ENCODE results near the gene OPCML.

OPCML gene

DNA sequence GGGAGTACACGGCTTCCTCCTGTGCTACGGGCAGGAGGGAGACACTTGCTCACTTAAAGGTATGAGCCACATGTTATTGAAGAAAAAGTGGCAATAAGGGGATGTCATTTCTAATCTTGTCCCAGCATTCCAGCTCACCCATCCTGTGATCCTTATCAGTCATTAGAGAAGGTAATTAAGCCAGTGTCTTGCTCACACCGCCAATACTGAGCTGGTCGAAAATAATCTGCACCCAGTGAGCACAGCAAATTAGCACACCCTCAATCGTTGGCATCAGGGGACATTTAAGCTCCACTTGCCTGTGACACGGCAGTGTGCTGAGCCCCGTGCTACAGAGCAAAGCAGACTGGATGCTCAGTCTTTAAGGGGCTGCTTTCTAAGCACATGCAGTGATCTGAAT lies 510.7 kb downstream of the OPCML start:
- Histone ChIP-seq H3K79me2 (ENCODE audit: insufficient read depth, low read length) (no peaks in the 10 kb centered on the region), H3K9me2 (ENCODE audit: low read depth, low read length) (no peaks in the 10 kb centered on the region), H3K4me2 (ENCODE audit: low read length) (no peak overlapping the region), H4K20me1 (ENCODE audit: insufficient read depth, low read length) (no peaks in the 10 kb centered on the region), H3K27me3 (ENCODE audit: insufficient read depth, low read length) (no peaks in the 10 kb centered on the region), H3K9ac (ENCODE audit: low read length) (no peak overlapping the region), H3K36me3 (ENCODE audit: insufficient read depth, low read length) (no peaks in the 10 kb centered on the region), H3K9me3 (ENCODE audit: low read length) (no peaks in the 10 kb centered on the region), H3F3A (ENCODE audit: insufficient read depth, low read length) (no peaks in the 10 kb centered on the region), H2AFZ (ENCODE audit: low read length) (no peak overlapping the region), H3K4me1 (ENCODE audit: insufficient read depth, low read length, severe bottlenecking) (no peaks in the 10 kb centered on the region), H3K27ac (ENCODE audit: low read depth, low read length, poor library complexity, severe bottlenecking) (no peak overlapping the region), H3K4me3 (ENCODE audit: low read depth, low read length, poor library complexity, severe bottlenecking) (no peak overlapping the region)
- TF ChIP-seq, protein P1, sequence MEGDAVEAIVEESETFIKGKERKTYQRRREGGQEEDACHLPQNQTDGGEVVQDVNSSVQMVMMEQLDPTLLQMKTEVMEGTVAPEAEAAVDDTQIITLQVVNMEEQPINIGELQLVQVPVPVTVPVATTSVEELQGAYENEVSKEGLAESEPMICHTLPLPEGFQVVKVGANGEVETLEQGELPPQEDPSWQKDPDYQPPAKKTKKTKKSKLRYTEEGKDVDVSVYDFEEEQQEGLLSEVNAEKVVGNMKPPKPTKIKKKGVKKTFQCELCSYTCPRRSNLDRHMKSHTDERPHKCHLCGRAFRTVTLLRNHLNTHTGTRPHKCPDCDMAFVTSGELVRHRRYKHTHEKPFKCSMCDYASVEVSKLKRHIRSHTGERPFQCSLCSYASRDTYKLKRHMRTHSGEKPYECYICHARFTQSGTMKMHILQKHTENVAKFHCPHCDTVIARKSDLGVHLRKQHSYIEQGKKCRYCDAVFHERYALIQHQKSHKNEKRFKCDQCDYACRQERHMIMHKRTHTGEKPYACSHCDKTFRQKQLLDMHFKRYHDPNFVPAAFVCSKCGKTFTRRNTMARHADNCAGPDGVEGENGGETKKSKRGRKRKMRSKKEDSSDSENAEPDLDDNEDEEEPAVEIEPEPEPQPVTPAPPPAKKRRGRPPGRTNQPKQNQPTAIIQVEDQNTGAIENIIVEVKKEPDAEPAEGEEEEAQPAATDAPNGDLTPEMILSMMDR (IDR thresholded peaks at IDR 0.05; ENCODE audit: low read length) = no peak
- no peak for TF ChIP-seq EZH2 (IDR thresholded peaks at IDR 0.05; ENCODE audit: borderline replicate concordance, low read length)

DNA sequence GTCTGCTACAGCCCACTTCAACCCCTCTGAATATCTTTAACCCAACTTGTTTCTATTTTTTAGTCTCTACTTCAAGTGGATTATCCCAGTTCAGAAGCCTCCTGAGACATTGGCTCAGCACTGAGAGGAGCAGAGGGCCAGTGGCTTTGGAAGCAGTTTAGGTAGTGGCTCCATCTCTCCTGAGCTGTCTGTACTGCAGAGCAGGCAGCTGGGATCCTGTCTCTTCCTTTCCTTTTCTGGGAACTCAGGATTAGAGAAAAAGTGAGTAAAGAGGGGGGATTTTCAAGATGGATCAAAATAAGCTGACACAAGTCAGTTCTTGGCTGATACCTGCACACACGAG lies 512.0 kb downstream of the OPCML start:
- TF ChIP-seq, protein P1 (IDR thresholded peaks at IDR 0.05; ENCODE audit: low read length) = no peak
- Histone ChIP-seq H3K79me2 (ENCODE audit: insufficient read depth, low read length) (no peaks in the 10 kb centered on the region), H4K20me1 (ENCODE audit: insufficient read depth, low read length) (no peaks in the 10 kb centered on the region), H3K27me3 (ENCODE audit: insufficient read depth, low read length) (no peaks in the 10 kb centered on the region), H3K9ac (ENCODE audit: low read length) (no peak overlapping the region), H3K27ac (ENCODE audit: low read depth, low read length, poor library complexity, severe bottlenecking) (no peak overlapping the region), H3K4me2 (ENCODE audit: low read length) (no peak overlapping the region), H3K36me3 (ENCODE audit: insufficient read depth, low read length) (no peaks in the 10 kb centered on the region), H3K9me3 (ENCODE audit: low read length) (no peaks in the 10 kb centered on the region), H3K9me2 (ENCODE audit: low read depth, low read length) (no peaks in the 10 kb centered on the region), H3K4me3 (ENCODE audit: low read depth, low read length, poor library complexity, severe bottlenecking) (no peak overlapping the region), H2AFZ (ENCODE audit: low read length) (no peak overlapping the region), H3F3A (ENCODE audit: insufficient read depth, low read length) (no peaks in the 10 kb centered on the region), H3K4me1 (ENCODE audit: insufficient read depth, low read length, severe bottlenecking) (no peaks in the 10 kb centered on the region)

DNA sequence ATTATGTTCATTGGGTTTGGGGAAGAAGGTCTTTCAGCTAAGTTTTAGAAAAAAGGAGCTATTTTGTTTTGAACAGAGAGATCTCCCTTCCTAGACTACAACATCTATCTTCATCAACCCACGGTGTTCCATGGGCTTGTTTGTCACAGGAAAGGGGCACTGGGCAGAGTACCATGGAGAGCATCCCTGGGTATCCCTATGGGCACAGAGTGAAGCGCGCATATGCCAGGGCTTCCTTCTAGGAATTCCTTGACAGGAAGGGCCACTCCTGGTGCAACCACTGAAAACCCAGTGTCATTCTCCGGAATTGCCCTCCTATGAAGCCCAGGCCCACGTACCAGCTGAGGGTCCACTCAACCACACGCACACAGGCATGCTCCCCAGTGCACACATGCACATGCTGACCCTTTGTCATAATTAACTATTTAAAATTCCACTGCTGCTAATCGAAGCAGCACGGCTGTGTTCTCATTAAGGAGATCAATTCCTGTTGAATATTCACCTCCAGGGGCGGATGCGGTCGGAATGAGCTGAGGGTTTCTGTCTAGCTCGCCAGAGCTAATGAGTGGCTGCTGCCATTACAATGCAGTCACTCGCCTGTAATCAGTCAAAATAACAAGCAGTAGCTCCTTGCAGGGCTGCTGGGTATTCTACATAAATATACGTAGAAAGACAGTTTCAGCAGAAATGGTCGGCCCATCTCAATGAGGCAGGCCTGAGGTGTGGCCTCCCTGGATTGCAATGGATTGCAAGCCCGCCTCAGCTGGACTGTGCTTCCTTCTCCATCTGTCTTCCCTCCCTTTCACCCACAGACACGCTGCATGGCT lies 512.5 kb downstream of the OPCML start:
- no peaks in the 10 kb centered on the region for H3K4me1 ChIP-seq (ENCODE audit: insufficient read depth, low read length, severe bottlenecking)
- H3K4me3 ChIP-seq (ENCODE audit: low read depth, low read length, poor library complexity, severe bottlenecking) = no peak overlapping the region
- no peaks in the 10 kb centered on the region for H3F3A ChIP-seq (ENCODE audit: insufficient read depth, low read length)
- H3K36me3 ChIP-seq (ENCODE audit: insufficient read depth, low read length) = no peaks in the 10 kb centered on the region
- TF ChIP-seq, protein P1 (IDR thresholded peaks at IDR 0.05; ENCODE audit: low read length) = no peak
- TF ChIP-seq EZH2 (IDR thresholded peaks at IDR 0.05; ENCODE audit: borderline replicate concordance, low read length) = no peak
- H3K27me3 ChIP-seq (ENCODE audit: insufficient read depth, low read length) = no peaks in the 10 kb centered on the region
- H2AFZ ChIP-seq (ENCODE audit: low read length) = no peak overlapping the region
- no peaks in the 10 kb centered on the region for H3K79me2 ChIP-seq (ENCODE audit: insufficient read depth, low read length)
- H4K20me1 ChIP-seq (ENCODE audit: insufficient read depth, low read length) = no peaks in the 10 kb centered on the region
- no peak overlapping the region for H3K9ac ChIP-seq (ENCODE audit: low read length)
- no peak overlapping the region for H3K27ac ChIP-seq (ENCODE audit: low read depth, low read length, poor library complexity, severe bottlenecking)
- H3K9me2 ChIP-seq (ENCODE audit: low read depth, low read length) = no peaks in the 10 kb centered on the region
- H3K4me2 ChIP-seq (ENCODE audit: low read length) = no peak overlapping the region
- no peaks in the 10 kb centered on the region for H3K9me3 ChIP-seq (ENCODE audit: low read length)

Measured in OCI-LY1 (cell line).